Keratinocyte (primary cell): ENCODE results near the gene MLLT10. TPM values are rescaled to one million over a fixed set of nuclear protein-coding genes. Genes with fewer than 3 reads are reported as not detected.

Source experiments
- DNase-seq: peaks from one replicate; pipeline ENCODE4 v3.0.0-alpha.2; 2011; ENCODE audit warnings: low read depth, missing footprints, low spot score
- FAIRE-seq: peaks from 2 replicates; lab custom pipeline; 2011; peaks lifted over from hg19 to GRCh38; lab: Jason Lieb, UNC
- H2AFZ ChIP-seq: 2 replicates; pipeline ENCODE4 v1.6.0; 2012; ENCODE audit warnings: low read length, control low read depth, inconsistent platforms; ENCODE audit not compliant: control insufficient read depth
- H3K27ac ChIP-seq: 2 replicates; pipeline ENCODE4 v1.5.1; 2011; ENCODE audit warnings: low read length; ENCODE audit not compliant: control insufficient read depth, insufficient read depth
- H3K27me3 ChIP-seq: 3 replicates; pipeline ENCODE4 v1.6.0; 2011; ENCODE audit warnings: low read length; ENCODE audit not compliant: control insufficient read depth, insufficient read depth; ENCODE audit errors: extremely low read depth
- H3K36me3 ChIP-seq, 2 experiments: 2 replicates in 1 of 2; 3 replicates in 1 of 2; pipeline ENCODE4 v1.5.1; 2011; ENCODE audit warnings: low read length in 2 of 2, mild to moderate bottlenecking in 1 of 2; ENCODE audit not compliant: control insufficient read depth in 2 of 2, insufficient read depth in 2 of 2; ENCODE audit errors: extremely low read depth in 1 of 2
- H3K4me1 ChIP-seq: 3 replicates; pipeline ENCODE4 v1.5.1; 2011; ENCODE audit warnings: low read length; ENCODE audit not compliant: control insufficient read depth, insufficient read depth; ENCODE audit errors: extremely low read depth
- H3K4me2 ChIP-seq: 3 replicates; pipeline ENCODE4 v1.6.0; 2011; ENCODE audit warnings: low read depth, low read length; ENCODE audit not compliant: control insufficient read depth, insufficient read depth; ENCODE audit errors: extremely low read depth
- H3K4me3 ChIP-seq, 3 experiments: fragments of 200-600 bp in 1 of 3; sonication (generic) in 1 of 3; 2 replicates in 2 of 3; 3 replicates in 1 of 3; pipeline ENCODE4 v1.5.1; 2011 to 2016; ENCODE audit warnings: low read length in 3 of 3, mild to moderate bottlenecking in 3 of 3, control low read depth in 2 of 3, inconsistent platforms in 1 of 3, low read depth in 1 of 3, mixed read lengths in 1 of 3, mixed run types in 1 of 3, moderate library complexity in 1 of 3; ENCODE audit not compliant: control insufficient read depth in 2 of 3, insufficient read depth in 2 of 3; ENCODE audit errors: extremely low read depth in 1 of 3
- H3K79me2 ChIP-seq: 2 replicates; pipeline ENCODE4 v1.6.0; 2012; ENCODE audit warnings: low read length; ENCODE audit not compliant: control insufficient read depth, insufficient read depth
- H3K9ac ChIP-seq: 3 replicates; pipeline ENCODE4 v1.6.0; 2011; ENCODE audit warnings: low read length; ENCODE audit not compliant: control insufficient read depth, insufficient read depth; ENCODE audit errors: extremely low read depth
- H3K9me1 ChIP-seq: 3 replicates; pipeline ENCODE4 v1.6.0; 2011; ENCODE audit warnings: low read length; ENCODE audit not compliant: control insufficient read depth, insufficient read depth; ENCODE audit errors: extremely low read depth
- H3K9me3 ChIP-seq: 2 replicates; pipeline ENCODE4 v1.5.1; 2012; ENCODE audit warnings: low read depth, low read length; ENCODE audit not compliant: control insufficient read depth
- H4K20me1 ChIP-seq: 3 replicates; pipeline ENCODE4 v1.6.0; 2011; ENCODE audit warnings: low read length; ENCODE audit not compliant: control insufficient read depth, insufficient read depth; ENCODE audit errors: extremely low read depth
- CTCF ChIP-seq, 3 experiments: IDR thresholded peaks in 1 of 3; conservative IDR thresholded peaks in 1 of 3; optimal IDR thresholded peaks in 1 of 3; 2 replicates in 2 of 3; 3 replicates in 1 of 3; pipeline versions ENCODE3 to v1.5.1; 2011; ENCODE audit warnings: low read length in 3 of 3, mild to moderate bottlenecking in 3 of 3, moderate library complexity in 2 of 3, control low read depth in 1 of 3, inconsistent platforms in 1 of 3; ENCODE audit not compliant: insufficient read depth in 2 of 3; ENCODE audit errors: extremely low read depth in 1 of 3
- EZH2 ChIP-seq: IDR thresholded peaks from one replicate; pipeline ENCODE4 v1.6.1; 2012; ENCODE audit warnings: inconsistent platforms, mild to moderate bottlenecking, low read length, moderate library complexity
- dilution Hi-C: fragments of 300-500 bp; cut with MboI; formaldehyde crosslinking; loops from one replicate; pipeline ENCODE4 v1.7.0; 2020; ENCODE audit warnings: low sequenced_read_pairs; ENCODE audit not compliant: extremely low pct_ligation_motif_present
- polyA plus RNA-seq, 5 experiments: library from polyadenylated mRNA; depleted of rRNA in 3 of 5; stranded (reverse) in 3 of 5; stranded (forward) in 1 of 5; unstranded in 1 of 5; fragments of >200 nt; gene quantifications; 1 replicate in 1 of 5; 2 replicates in 3 of 5; 3 replicates in 1 of 5; pipeline versions ENCODE4 v1.2.1 to v1.2.3, GENCODE V29; 2011 to 2012; ENCODE audit warnings: missing spikeins in 2 of 5, low read depth in 1 of 5, low replicate concordance in 1 of 5

Gene MLLT10
- polyA plus RNA-seq, 1 donor (not counting 4 experiments of a cell fraction or from before 2014, with no cell fraction given) = 40.2 TPM

- Histone ChIP-seq H3K4me2 (no peak overlapping the region), H3K27me3 (no peaks in the 10 kb centered on the region), H2AFZ (no peak overlapping the region), H3K79me2 (no peaks in the 10 kb centered on the region), H3K9me1 (no peaks in the 10 kb centered on the region), H3K4me1 (peaks cover 12% of the 10 kb centered on the region), H3K36me3 (no peaks in the 10 kb centered on the region), H3K9me3 (no peaks in the 10 kb centered on the region), H3K4me3 (no peak overlapping the region), H4K20me1 (no peaks in the 10 kb centered on the region), H3K27ac (no peak overlapping the region), H3K9ac (no peak overlapping the region)
- no peak for DNase-seq
- no peak for FAIRE-seq
- dilution Hi-C loops = no loop called here
- TF ChIP-seq CTCF (optimal IDR thresholded peaks at IDR 0.05 in 1 of 3, IDR thresholded peaks at IDR 0.05 in 1 of 3, conservative IDR thresholded peaks at IDR 0.05 in 1 of 3; ENCODE audit: extremely low read depth in 1 of 3, insufficient read depth in 2 of 3, low read length in 3 of 3) = no peak
- TF ChIP-seq EZH2 = no peak
Measured at GRCh38 chr10:21490028-21490710, 43.9 kb upstream of the MLLT10 start.

GRCh38 chr10:21490711-21491105, 43.3 kb upstream of the MLLT10 start:
- Histone ChIP-seq H3K4me3 (no peak overlapping the region), H3K9me1 (no peaks in the 10 kb centered on the region), H3K27me3 (no peaks in the 10 kb centered on the region), H2AFZ (no peak overlapping the region), H3K27ac (no peak overlapping the region), H4K20me1 (no peaks in the 10 kb centered on the region), H3K4me1 (peaks cover 15% of the 10 kb centered on the region), H3K4me2 (no peak overlapping the region), H3K9me3 (no peaks in the 10 kb centered on the region), H3K9ac (no peak overlapping the region), H3K79me2 (no peaks in the 10 kb centered on the region), H3K36me3 (no peaks in the 10 kb centered on the region)
- dilution Hi-C loops = no loop called here
- FAIRE-seq = no peak
- TF ChIP-seq CTCF (optimal IDR thresholded peaks at IDR 0.05 in 1 of 3, IDR thresholded peaks at IDR 0.05 in 1 of 3, conservative IDR thresholded peaks at IDR 0.05 in 1 of 3; ENCODE audit: extremely low read depth in 1 of 3, insufficient read depth in 2 of 3, low read length in 3 of 3) (no peak), EZH2 (no peak)
- DNase-seq = no peak
